Prostate gland (tissue), 2 donors: ENCODE measurements around the gene TESMIN. TPM values are rescaled to one million over a fixed set of nuclear protein-coding genes. Genes with fewer than 3 reads are reported as not detected.

Experiments used
- DNase-seq: peaks from one replicate; pipeline ENCODE4 v3.0.0-alpha.2; 2019; ENCODE audit warnings: low spot score
- H3K27ac ChIP-seq, 2 donors: fragments of 200-600 bp; sonication (generic); 2 replicates each; pipeline ENCODE4 v1.5.1; 2017 to 2019
- H3K27me3 ChIP-seq: fragments of 200-600 bp; sonication (generic); replicated peaks from 2 replicates; pipeline ENCODE4 v1.5.1; 2019; ENCODE audit not compliant: insufficient read depth
- H3K36me3 ChIP-seq, 2 donors: fragments of 200-600 bp; sonication (generic); 1 replicate in 1 of 2; 2 replicates in 1 of 2; pipeline versions ENCODE4 v1.5.1 to v1.8.1; 2017 to 2019
- H3K4me1 ChIP-seq: fragments of 200-600 bp; sonication (generic); replicated peaks from 2 replicates; pipeline ENCODE4 v1.5.1; 2019
- H3K4me3 ChIP-seq, 2 donors: fragments of 200-600 bp; sonication (generic); 2 replicates each; pipeline ENCODE4 v1.5.1; 2017 to 2019
- H3K9me3 ChIP-seq: fragments of 200-600 bp; sonication (generic); 2 replicates; pipeline ENCODE4 v1.5.1; 2017
- CTCF ChIP-seq, 4 experiments: fragments of 200-600 bp in 2 of 4; fragments of 450-650 bp in 2 of 4; sonication (generic) in 2 of 4; IDR thresholded peaks; 1 replicate in 3 of 4; 2 replicates in 1 of 4; pipeline ENCODE4 v1.5.1; 2016 to 2019; ENCODE audit warnings: antibody characterized with exemption in 4 of 4, mild to moderate bottlenecking in 2 of 4, moderate library complexity in 2 of 4
- POLR2A ChIP-seq: fragments of 450-650 bp; IDR thresholded peaks from one replicate; pipeline ENCODE4 v1.6.1; 2016; ENCODE audit warnings: antibody characterized with exemption, mild to moderate bottlenecking
- POLR2AphosphoS5 ChIP-seq: sonication (generic); formaldehyde crosslinking; IDR thresholded peaks from one replicate; pipeline ENCODE4 v1.6.1; 2017; ENCODE audit warnings: antibody characterized with exemption
- WGBS: methylation state at CpG from one replicate; pipeline ENCODE4 v1.1.5; 2018; 5-methylcytosine and 5-hydroxymethylcytosine counted together
- intact Hi-C: fragments of 100-400 bp; cut with DNase I; formaldehyde crosslinking; loops from one replicate; pipeline ENCODE4 v1.14.2; 2022
- total RNA-seq, 2 donors: library from RNA; depleted of rRNA; stranded (reverse); fragments of >200 nt; gene quantifications; one replicate each; pipeline ENCODE4 v1.1.0, GENCODE V29; 2016

TESMIN gene
- total RNA-seq, 2 donors from 2014 or later, result 20.6 to 24.5 TPM

- H3K4me3 ChIP-seq, result no peak overlapping the region
- H3K27ac ChIP-seq, result no peak overlapping the region
- TF ChIP-seq POLR2AphosphoS5 (no peak), POLR2A (no peak), CTCF (IDR thresholded peaks at IDR 0.05) (no peak)
- DNase-seq, result no peak
- H3K27me3 ChIP-seq, result no peaks in the 10 kb centered on the region
- WGBS, result 49% methylated on average over 16 of the region's 16 CpGs
- no peaks in the 10 kb centered on the region for H3K36me3 ChIP-seq
- no peaks in the 10 kb centered on the region for H3K9me3 ChIP-seq
- H3K4me1 ChIP-seq, result no peaks in the 10 kb centered on the region
- intact Hi-C loops, result no loop called here
These were observed 60.5 kb downstream of the TESMIN start for GRCh38 chr11:68690671-68691401.

- intact Hi-C loops, result no loop called here
- Histone ChIP-seq H3K9me3 (no peaks in the 10 kb centered on the region), H3K27ac (no peak overlapping the region), H3K4me3 (no peak overlapping the region), H3K4me1 (no peaks in the 10 kb centered on the region), H3K36me3 (no peaks in the 10 kb centered on the region), H3K27me3 (peaks cover 3% of the 10 kb centered on the region)
- WGBS, result 41% methylated on average over 14 of the region's 14 CpGs
- no peak for DNase-seq
- TF ChIP-seq POLR2A (no peak), CTCF (IDR thresholded peaks at IDR 0.05) (no peak), POLR2AphosphoS5 (no peak)
These were observed 61.3 kb downstream of the TESMIN start for GRCh38 chr11:68689737-68690625.

- no peak for DNase-seq
- H3K27me3 ChIP-seq, result peaks cover 5% of the 10 kb centered on the region
- no peak overlapping the region for H3K4me3 ChIP-seq
- no peak for TF ChIP-seq POLR2AphosphoS5
- no peak for TF ChIP-seq CTCF (IDR thresholded peaks at IDR 0.05)
- TF ChIP-seq POLR2A, result no peak
- no peak overlapping the region for H3K27ac ChIP-seq
- H3K36me3 ChIP-seq, result no peaks in the 10 kb centered on the region
- H3K9me3 ChIP-seq, result no peaks in the 10 kb centered on the region
- 88% methylated on average over 12 of the region's 12 CpGs for WGBS
- no peaks in the 10 kb centered on the region for H3K4me1 ChIP-seq
- intact Hi-C loops, result no loop called here
These were observed 62.4 kb downstream of the TESMIN start for GRCh38 chr11:68688881-68689280.

GRCh38 chr11:68687986-68688385, 63.3 kb downstream of the TESMIN start:
- Histone ChIP-seq H3K36me3 (no peaks in the 10 kb centered on the region), H3K4me3 (no peak overlapping the region), H3K27me3 (peaks cover 5% of the 10 kb centered on the region), H3K4me1 (no peaks in the 10 kb centered on the region), H3K27ac (no peak overlapping the region), H3K9me3 (no peaks in the 10 kb centered on the region)
- WGBS, result 92% methylated on average over 14 of the region's 14 CpGs
- DNase-seq, result no peak
- intact Hi-C loops, result no loop called here
- TF ChIP-seq POLR2AphosphoS5 (no peak), CTCF (IDR thresholded peaks at IDR 0.05) (no peak), POLR2A (no peak)
